HepG2 (cell line): Measurements from ENCODE around the gene PACC1. TPM values are rescaled to one million over a fixed set of nuclear protein-coding genes. Genes with fewer than 3 reads are reported as not detected.

ENCODE experiments used
- AKAP8 ChIP-seq: sonication (generic); formaldehyde crosslinking; IDR thresholded peaks from 2 replicates; pipeline ENCODE4 v1.5.1; 2020; ENCODE audit warnings: mild to moderate bottlenecking, missing genetic modification reagents
- ATF1 ChIP-seq: IDR thresholded peaks from 2 replicates; pipeline ENCODE4 v1.6.1; 2016; ENCODE audit warnings: mild to moderate bottlenecking, control low read depth
- CBX1 ChIP-seq: IDR thresholded peaks from one replicate; pipeline ENCODE4 v1.6.1; 2016; ENCODE audit warnings: antibody characterized with exemption, low read depth
- GABPA ChIP-seq, 2 experiments: IDR thresholded peaks; 2 replicates each; pipeline ENCODE4 v1.6.1; 2011 to 2016; ENCODE audit warnings: low read depth in 2 of 2, low read length in 1 of 2, missing biosample characterization in 1 of 2, missing genetic modification characterization in 1 of 2
- GTF2F1 ChIP-seq: fragments of 150-350 bp; IDR thresholded peaks from 2 replicates; pipeline ENCODE4 v1.6.1; 2014; ENCODE audit warnings: low read length
- GTF3A ChIP-seq: sonication (generic); formaldehyde crosslinking; conservative IDR thresholded peaks from 2 replicates; pipeline ENCODE4 v1.4.0; 2020; ENCODE audit warnings: mild to moderate bottlenecking, missing genetic modification reagents
- JARID2 ChIP-seq: sonication (generic); formaldehyde crosslinking; IDR thresholded peaks from 2 replicates; pipeline ENCODE4 v1.8.1; 2023; ENCODE audit warnings: missing genetic modification reagents, inconsistent platforms; ENCODE audit not compliant: insufficient replicate concordance
- KAT2B ChIP-seq: fragments of 150-350 bp; IDR thresholded peaks from 2 replicates; pipeline ENCODE4 v1.6.1; 2014; ENCODE audit warnings: low read depth, low read length, borderline replicate concordance
- MEIS2 ChIP-seq: sonication (generic); formaldehyde crosslinking; IDR thresholded peaks from 2 replicates; pipeline ENCODE4 v1.9.0; 2021; ENCODE audit warnings: mild to moderate bottlenecking, missing genetic modification reagents
- MXD1 ChIP-seq: sonication (generic); formaldehyde crosslinking; IDR thresholded peaks from 2 replicates; pipeline ENCODE4 v1.4.0; 2020; ENCODE audit warnings: mild to moderate bottlenecking, missing genetic modification reagents
- MXI1 ChIP-seq: IDR thresholded peaks from 3 replicates; pipeline ENCODE4 v1.6.1; 2012; ENCODE audit warnings: low read depth, low read length, inconsistent platforms, borderline replicate concordance
- NR3C1 ChIP-seq: sonication (generic); formaldehyde crosslinking; IDR thresholded peaks from 2 replicates; pipeline ENCODE4 v1.4.0; 2020; ENCODE audit warnings: missing genetic modification reagents
- SP140L ChIP-seq: sonication (generic); formaldehyde crosslinking; IDR thresholded peaks from 2 replicates; pipeline ENCODE4 v1.4.0; 2020; ENCODE audit warnings: missing genetic modification reagents, borderline replicate concordance
- STAG1 ChIP-seq: sonication (generic); formaldehyde crosslinking; IDR thresholded peaks from 2 replicates; pipeline ENCODE4 v1.4.0; 2020; ENCODE audit warnings: missing genetic modification reagents
- THRA ChIP-seq: sonication (generic); formaldehyde crosslinking; IDR thresholded peaks from 2 replicates; pipeline ENCODE4 v1.4.0; 2020; ENCODE audit warnings: missing genetic modification reagents, borderline replicate concordance
- TMF1 ChIP-seq: sonication (generic); formaldehyde crosslinking; IDR thresholded peaks from 2 replicates; pipeline ENCODE4 v1.8.1; 2022; ENCODE audit warnings: low read depth, missing genetic modification reagents
- ZNF501 ChIP-seq: sonication (generic); formaldehyde crosslinking; IDR thresholded peaks from 2 replicates; pipeline ENCODE4 v1.5.1; 2020; ENCODE audit warnings: mild to moderate bottlenecking, moderate library complexity, missing genetic modification reagents
- ZNF577 ChIP-seq: sonication (generic); formaldehyde crosslinking; IDR thresholded peaks from 2 replicates; pipeline ENCODE4 v1.4.0; 2020; ENCODE audit warnings: mild to moderate bottlenecking, low read depth, missing genetic modification reagents, borderline replicate concordance
- ZNF687 ChIP-seq: sonication (generic); formaldehyde crosslinking; IDR thresholded peaks from 2 replicates; pipeline ENCODE4 v1.5.1; 2020; ENCODE audit warnings: mild to moderate bottlenecking, missing genetic modification reagents, moderate library complexity
- ZNF768 ChIP-seq: sonication (generic); formaldehyde crosslinking; IDR thresholded peaks from 2 replicates; pipeline ENCODE4 v1.4.0; 2020; ENCODE audit warnings: missing genetic modification reagents
- ZNF780A ChIP-seq: sonication (generic); formaldehyde crosslinking; IDR thresholded peaks from 2 replicates; pipeline ENCODE4 v1.8.0; 2022; ENCODE audit warnings: mild to moderate bottlenecking, missing genetic modification reagents, moderate library complexity
- ZNF781 ChIP-seq: sonication (generic); formaldehyde crosslinking; IDR thresholded peaks from 2 replicates; pipeline ENCODE4 v1.5.1; 2020; ENCODE audit warnings: borderline replicate concordance, mild to moderate bottlenecking, missing genetic modification reagents; ENCODE audit errors: not compliant biosample characterization
- ZNF839 ChIP-seq: sonication (generic); formaldehyde crosslinking; IDR thresholded peaks from 2 replicates; pipeline ENCODE4 v1.4.0; 2020; ENCODE audit warnings: missing genetic modification reagents, mild to moderate bottlenecking, borderline replicate concordance
- ZSCAN12 ChIP-seq: sonication (generic); formaldehyde crosslinking; IDR thresholded peaks from 2 replicates; pipeline ENCODE4 v1.9.0; 2021; ENCODE audit warnings: mild to moderate bottlenecking, missing genetic modification reagents
- ZSCAN29 ChIP-seq: sonication (generic); formaldehyde crosslinking; conservative IDR thresholded peaks from 2 replicates; pipeline ENCODE4 v1.4.0; 2020; ENCODE audit warnings: mild to moderate bottlenecking, missing genetic modification reagents
- polyA plus RNA-seq, 8 experiments: library from polyadenylated mRNA; depleted of rRNA in 3 of 8; stranded (reverse) in 7 of 8; unstranded in 1 of 8; fragments of >200 nt; fragmentation: Illumina TruSeq in 4 of 8; extraction: Trizol in 4 of 8; gene quantifications; 2 replicates each; pipeline versions ENCODE4 v1.2.1 to v1.2.3, GENCODE V29; 2011 to 2016; ENCODE audit warnings: low read depth in 4 of 8, missing spikeins in 1 of 8, mixed read lengths in 1 of 8; ENCODE audit not compliant: insufficient read depth in 1 of 8
- total RNA-seq, 5 experiments: library from RNA; depleted of rRNA; stranded (reverse); fragments of >200 nt; fragmentation: Illumina TruSeq; extraction: Trizol; gene quantifications; 2 replicates each; pipeline ENCODE4 v1.2.3, GENCODE V29; 2016; ENCODE audit warnings: low read depth in 1 of 5

The PACC1 gene
- total and polyA plus RNA-seq, 2 of the 13 experiments (the other 11 are each of a cell fraction or from before 2014, with no cell fraction given) = 9.4 to 10.7 TPM

GRCh38 chr1:212414328-212415106 is at the start of gene PACC1 (continued):
- no peak for TF ChIP-seq MXD1 (CRISPR knock-in tag)
- TF ChIP-seq ZNF577 (CRISPR knock-in tag) = no peak
- peak; percentile 82 for TF ChIP-seq ZNF687
- no peak for TF ChIP-seq ZSCAN12 (CRISPR knock-in tag)
- TF ChIP-seq ZSCAN29 (CRISPR knock-in tag) = no peak; the same call in 1 of the 2 replicates
- no peak for TF ChIP-seq GTF3A (CRISPR knock-in tag)
- TF ChIP-seq AKAP8 (CRISPR knock-in tag) = no peak
- TF ChIP-seq GABPA (IDR thresholded peaks at IDR 0.05; ENCODE audit: low read depth, low read length) = no peak
- TF ChIP-seq GABPA (CRISPR knock-in tag; IDR thresholded peaks at IDR 0.05; ENCODE audit: low read depth) = peak; percentile 62; the same call in 1 of the 2 replicates
- no peak; the same call in 1 of the 2 replicates for TF ChIP-seq THRA
- no peak for TF ChIP-seq STAG1 (CRISPR knock-in tag)
- TF ChIP-seq SP140L = no peak
- TF ChIP-seq ZNF839 (CRISPR knock-in tag) = peak; percentile 43; the same call in 1 of the 2 replicates
- peak; percentile 77 for TF ChIP-seq CBX1
- TF ChIP-seq JARID2 (CRISPR knock-in tag) = no peak
- no peak for TF ChIP-seq ZNF780A (CRISPR knock-in tag)
- TF ChIP-seq MXI1 = peak; percentile 60; the same call in 1 of the 3 replicates
- TF ChIP-seq ZNF781 (CRISPR knock-in tag) = peak; percentile 18
- peak; percentile 50; the same call in 1 of the 2 replicates for TF ChIP-seq ZNF768 (CRISPR knock-in tag)
- TF ChIP-seq GTF2F1 = no peak
- TF ChIP-seq ATF1 = no peak
- peak; percentile 76 for TF ChIP-seq ZNF501 (CRISPR knock-in tag)
- no peak for TF ChIP-seq MEIS2 (CRISPR knock-in tag)
- no peak for TF ChIP-seq NR3C1 (CRISPR knock-in tag)
- no peak for TF ChIP-seq KAT2B
- no peak for TF ChIP-seq TMF1 (CRISPR knock-in tag)
